HG02970 (cell line): Measurements from ENCODE around the gene ZNF362.

Experiments used
- ATAC-seq: cut with Tn5 transposase; IDR thresholded peaks from one replicate; pipeline ENCODE4 v1.9.1; 2021; ENCODE audit warnings: mild to moderate bottlenecking, moderate library complexity, moderate number of reproducible peaks; ENCODE audit not compliant: unreplicated experiment, low FRiP score

The ZNF362 gene

DNA sequence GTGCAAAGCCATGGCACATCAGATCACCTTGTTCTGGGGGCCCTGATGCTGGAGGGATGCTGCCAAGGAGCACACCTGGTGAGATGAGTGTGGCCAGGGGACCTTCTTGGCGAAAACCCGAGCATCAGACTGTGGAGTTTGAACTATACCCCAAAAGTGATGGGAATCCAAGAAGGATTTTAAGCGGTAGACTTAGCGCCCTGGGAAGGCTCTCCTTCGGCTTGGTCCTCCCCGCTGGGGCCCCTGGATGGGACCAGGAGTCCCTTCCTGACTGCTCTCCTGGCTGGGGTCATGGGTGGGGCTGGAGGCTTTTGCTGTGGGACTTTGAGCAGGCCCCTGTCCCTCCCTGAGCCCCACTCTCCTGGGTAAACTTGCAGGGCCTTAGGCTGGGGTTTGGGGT is 10.5 kb downstream of the ZNF362 start:
- ATAC-seq = no peak

DNA sequence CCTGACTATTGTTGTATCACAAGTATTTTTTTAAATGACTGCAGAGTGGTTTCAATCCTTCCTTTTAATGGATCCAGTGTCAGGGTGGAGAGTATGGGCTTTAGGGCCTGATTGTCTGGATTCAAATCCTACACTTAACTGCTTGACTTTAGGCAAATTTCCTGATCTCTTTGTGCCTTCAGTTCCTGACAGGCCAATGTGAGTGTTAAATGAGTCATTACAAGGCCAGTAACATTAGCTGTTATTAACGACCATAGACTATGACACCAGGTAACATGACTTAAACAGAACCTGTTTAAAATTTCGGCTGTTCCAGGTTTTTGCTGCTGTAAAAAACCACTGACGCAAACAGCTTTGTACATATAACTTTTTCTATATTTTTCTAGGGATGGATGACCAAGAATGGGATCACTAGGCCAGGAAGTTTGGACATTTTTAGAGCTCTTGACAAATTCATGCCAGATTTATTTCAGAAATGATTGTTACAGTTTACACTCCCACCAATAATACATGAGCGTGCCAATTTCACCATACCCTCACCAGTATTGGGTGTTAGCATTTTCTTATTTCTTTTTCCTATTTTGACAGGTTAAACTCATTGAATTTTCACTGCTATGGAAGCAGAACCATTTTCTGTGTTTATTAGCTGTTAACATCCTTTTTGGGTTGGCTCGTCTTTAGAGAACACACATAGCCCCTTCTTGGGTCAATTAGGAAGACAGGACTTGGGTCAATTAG is 11.3 kb downstream of the ZNF362 start:
- ATAC-seq = no peak

DNA sequence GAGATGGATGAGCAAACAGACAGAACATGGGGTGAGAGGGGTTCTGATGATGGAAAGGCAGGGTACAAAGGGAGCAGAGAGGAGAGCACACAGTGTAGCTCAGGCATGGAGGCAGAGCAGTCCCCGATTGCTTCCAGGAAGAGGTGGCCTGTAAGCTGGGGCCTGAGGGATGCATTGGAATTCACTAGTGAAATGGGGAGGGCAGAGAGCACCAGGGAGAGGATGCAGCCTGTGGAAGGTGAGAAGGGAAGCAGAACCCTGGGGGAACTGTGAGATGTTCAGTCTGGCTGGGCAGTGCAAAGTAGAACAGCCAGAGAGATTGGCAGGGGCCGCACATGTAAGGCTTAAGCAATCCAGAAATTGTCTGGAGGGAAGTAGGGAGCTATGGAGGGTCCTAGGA is 12.2 kb downstream of the ZNF362 start:
- no peak for ATAC-seq

DNA sequence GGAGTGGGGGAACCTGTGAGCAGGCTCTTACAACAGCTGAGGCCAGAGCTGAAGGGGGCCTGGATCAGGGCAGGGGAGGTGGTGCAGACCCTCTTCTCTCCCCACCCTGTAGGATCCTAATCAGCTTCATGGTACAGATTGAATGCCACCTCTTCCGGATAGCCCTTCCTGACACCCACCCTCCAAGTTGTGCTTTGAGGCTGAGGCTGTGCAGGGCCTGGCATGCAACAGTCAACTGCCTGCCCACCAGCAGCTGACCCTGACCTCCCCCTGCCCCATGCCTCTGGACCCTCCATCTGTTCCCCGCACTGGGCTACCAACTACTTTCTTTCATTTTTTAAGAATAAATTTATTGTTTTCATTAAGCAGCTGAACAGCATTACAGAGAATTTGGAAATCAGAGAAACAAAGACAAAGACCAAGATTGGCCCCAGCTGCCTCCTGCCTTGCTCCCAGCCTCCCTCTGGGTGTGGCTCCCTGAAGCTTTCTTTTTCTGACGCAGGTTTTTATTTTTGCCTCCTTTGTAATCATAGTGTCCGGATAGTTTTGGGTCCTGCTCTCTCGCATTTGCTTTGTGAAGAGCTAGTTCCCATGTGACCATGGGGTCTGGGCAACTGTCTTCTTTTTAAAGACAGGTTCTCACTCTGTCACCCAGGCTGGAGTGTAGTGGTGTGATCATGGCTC is 12.8 kb downstream of the ZNF362 start:
- ATAC-seq = no peak

DNA sequence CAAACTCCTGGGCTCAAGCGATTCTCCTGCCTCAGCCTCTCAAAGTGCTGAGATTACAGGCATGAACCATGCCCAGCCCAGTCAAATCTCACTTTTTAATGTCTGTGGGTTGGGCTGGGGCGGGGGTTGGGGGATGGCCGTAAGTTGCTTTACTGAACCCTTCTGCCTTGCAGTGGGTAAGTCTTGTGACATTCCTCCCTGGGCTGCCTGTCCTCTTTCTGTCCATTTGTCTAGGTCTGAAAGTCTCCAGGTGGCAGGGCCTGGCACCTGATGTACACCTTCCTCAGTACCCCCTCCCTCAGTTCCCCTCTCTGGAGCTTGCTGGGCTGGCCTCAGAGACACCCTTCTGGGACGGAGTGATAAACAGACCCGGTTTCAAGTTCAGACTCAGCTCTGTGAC is 13.3 kb downstream of the ZNF362 start:
- ATAC-seq = no peak

DNA sequence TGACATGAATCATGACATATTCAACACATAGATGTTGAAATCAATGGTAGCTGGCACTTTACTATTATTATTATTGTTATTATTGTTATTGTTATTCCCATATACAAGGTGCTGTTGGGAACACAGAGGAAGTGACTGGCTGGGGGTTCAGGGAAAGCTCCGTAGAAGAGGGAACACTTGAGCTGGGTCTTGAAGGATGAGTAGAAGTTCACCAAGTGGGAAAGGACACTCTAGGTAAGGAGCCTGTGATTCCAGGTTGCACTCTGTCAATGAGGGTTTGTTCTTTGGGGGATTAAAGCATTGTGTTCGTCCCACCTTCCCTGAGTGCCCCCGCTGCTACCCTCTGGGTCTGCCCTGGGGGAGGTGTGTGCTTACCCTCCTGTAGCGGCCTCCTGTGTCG is 14.1 kb downstream of the ZNF362 start:
- ATAC-seq = no peak

DNA sequence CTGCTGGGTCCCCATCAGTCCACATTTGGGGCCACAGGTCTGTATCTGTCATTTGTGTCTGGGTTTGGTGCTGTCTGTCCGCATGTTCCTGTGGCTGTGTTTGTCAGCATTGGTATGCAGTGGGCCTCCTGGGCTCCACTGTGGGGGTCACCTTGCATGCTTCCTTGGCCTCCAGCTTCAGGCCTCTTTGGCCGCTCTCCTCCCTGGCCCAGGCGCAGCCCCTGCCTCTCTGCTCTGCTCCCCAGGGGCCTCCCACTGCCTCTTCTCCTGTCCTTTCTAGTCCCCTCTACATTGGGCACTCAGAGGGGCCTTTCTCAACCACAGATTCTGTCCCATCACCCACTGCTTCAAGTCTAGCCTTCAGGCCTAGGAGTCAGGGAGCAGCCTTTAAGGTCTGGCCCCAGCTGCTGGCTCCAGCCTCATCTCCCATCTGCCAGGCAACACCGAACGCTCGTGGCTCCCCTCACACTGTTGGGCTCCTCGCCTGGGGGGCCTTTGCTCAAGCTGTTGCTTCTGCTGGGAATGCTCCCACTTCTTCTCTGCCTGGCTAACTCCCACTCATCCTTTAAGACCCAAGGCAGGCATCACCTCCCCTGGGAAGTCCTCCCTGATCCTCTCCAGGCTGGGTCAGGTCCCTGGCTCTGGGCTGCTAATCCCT is 14.6 kb downstream of the ZNF362 start:
- no peak for ATAC-seq

DNA sequence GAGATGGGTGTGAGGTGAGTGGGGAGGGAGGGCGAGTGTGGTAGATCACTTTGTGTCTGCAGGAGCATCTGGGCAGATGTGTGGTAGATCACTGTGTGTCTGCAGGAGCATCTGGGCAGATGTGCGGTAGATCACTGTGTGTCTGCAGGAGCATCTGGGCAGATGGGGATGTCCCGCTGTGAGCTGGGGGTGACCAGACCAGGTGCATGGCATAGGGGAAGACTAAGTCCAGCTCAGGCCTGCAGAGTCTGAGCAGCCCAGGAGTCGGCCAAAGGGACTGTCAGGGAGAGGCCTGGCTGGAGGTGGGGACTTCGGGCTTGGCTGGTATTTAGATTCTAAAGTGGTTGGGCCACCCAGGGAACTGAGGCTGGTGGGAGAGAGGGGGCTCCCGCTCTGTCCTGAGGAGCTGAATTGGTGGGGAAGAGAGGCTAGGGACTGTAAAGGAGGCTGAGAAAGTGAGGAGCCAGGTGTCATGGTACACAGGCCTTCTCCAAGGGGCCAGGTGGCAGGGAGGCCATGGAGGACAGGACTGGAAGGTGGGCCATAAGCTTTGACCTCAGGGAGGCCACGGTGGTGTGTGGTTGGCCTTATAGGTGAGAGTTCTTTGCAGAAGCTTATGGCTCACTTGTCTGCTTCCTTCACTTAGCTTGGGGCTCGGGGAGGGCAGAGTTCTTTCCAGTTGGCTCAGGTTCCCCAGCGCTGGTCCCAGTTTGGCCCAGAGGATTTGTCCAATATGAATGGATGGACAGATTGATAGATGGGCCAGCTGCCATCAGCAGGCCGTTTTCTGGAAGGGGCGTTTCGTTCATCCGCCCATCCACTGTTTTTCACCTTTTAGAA is 15.6 kb downstream of the ZNF362 start:
- no peak for ATAC-seq

DNA sequence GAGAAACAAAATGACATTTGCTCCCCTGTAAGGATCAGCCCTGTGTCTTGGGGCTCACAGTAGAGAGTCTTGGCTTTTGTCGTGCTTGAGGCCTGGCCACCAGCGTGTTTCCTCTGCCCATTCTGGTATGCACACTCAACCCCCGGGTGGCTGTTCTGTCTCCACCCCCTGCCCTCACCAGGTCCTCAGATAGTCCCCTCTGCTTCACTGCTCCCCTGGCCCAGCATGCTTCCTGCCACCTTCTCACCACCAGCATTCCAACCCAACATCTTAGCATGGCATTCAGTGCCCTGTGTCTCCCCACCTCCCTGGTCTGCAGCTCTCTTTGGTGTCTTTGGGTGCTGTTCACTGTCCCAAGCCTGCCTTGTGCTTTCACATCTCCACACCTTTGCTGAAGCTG is 16.2 kb downstream of the ZNF362 start:
- no peak for ATAC-seq

DNA sequence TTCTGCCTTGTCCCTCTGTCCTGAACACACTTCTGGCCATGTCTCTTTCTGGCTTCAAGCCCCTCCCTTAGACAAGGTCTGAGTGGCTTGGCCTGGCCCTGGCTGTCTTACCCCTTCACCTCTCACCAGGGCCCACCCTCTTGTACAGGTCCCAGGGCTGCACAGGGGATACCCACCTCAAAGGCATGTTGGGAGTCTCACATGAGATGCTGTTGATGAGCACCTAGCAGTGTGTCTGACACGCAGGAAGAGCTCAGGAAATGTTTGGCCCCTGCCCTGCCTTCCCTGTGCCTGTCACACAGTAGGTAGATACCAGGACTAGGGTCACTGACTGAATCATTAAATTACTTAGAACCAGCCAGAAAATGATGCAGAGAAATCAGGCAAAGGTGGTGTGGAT is 16.6 kb downstream of the ZNF362 start:
- no peak for ATAC-seq

DNA sequence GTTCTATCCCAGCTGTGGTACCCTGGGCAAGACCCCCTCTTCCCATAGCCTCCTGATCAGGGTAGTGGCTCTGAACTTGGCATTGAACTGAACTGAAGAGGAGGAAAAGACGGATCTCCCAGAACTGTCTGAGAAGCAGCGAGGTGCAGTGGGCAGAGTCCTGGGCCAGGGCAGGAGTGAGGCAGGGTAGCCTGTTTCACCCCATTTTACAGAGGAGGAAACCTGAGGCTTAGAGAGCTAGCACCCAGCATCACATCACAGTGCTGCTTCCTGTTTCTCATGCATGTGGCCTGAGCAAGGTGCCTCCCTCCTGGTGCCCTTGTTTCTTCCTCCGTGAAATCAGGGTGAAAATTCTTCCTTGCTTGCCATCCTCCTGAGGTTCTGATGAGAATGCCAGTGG is 17.1 kb downstream of the ZNF362 start:
- no peak for ATAC-seq

DNA sequence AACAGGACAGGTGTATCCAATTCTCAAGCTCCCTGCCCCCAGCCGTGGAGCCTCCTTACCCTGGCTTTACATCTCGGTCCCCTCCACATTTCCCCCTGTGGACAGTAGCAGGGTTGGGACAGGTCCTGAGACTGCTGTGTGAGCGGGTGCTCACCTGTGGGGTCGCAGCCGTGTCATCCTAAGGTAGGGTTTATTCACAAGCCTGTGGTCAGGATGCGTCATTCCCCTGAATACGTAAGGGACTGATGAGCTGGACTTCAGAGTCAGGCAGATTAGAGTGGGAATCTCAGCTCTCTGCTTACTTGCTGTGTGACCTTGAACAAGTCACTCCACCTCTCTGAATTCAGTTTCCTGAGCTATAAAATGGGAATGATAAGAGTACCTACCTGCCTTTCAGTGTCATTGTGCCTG is 17.7 kb downstream of the ZNF362 start:
- ATAC-seq = no peak

DNA sequence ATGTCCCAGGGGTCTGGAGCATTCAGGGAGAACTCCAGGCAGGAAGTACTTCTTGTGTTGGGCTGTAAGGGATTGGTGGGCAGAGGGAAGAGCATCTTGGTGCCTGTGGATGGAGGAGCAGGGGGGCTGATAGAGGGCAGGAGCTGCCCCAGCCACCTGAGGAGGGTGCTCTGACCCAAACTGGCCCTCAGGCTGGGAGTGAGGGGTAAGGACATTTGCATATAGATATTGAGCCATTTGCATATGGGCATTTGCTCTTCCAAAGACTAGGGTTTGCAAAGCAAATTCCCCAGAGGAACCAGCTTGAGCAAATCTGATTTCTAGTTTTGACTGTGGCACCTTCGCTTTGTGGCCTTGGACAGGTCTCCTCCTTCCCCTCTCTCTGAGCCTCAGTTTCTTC is 18.2 kb downstream of the ZNF362 start:
- ATAC-seq = no peak

DNA sequence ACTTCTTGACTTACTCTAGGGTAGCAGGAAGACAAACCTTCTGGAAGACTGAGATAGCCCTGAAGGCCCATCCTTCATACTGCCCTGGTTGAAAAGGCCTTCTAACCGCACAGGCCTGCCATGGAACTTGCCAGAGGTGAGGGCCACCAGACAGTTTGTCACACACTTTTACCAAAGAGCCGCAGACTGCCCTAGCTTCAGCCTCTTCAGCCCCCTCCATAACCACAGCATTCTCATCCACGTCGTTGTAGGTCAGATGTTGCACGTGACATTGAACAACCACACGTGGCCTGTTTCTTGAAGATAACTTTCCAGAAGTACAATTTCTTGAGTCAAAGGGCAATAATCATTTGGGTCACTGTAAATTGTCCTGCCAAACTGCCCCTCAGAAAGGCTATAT is 18.9 kb downstream of the ZNF362 start:
- ATAC-seq = no peak

DNA sequence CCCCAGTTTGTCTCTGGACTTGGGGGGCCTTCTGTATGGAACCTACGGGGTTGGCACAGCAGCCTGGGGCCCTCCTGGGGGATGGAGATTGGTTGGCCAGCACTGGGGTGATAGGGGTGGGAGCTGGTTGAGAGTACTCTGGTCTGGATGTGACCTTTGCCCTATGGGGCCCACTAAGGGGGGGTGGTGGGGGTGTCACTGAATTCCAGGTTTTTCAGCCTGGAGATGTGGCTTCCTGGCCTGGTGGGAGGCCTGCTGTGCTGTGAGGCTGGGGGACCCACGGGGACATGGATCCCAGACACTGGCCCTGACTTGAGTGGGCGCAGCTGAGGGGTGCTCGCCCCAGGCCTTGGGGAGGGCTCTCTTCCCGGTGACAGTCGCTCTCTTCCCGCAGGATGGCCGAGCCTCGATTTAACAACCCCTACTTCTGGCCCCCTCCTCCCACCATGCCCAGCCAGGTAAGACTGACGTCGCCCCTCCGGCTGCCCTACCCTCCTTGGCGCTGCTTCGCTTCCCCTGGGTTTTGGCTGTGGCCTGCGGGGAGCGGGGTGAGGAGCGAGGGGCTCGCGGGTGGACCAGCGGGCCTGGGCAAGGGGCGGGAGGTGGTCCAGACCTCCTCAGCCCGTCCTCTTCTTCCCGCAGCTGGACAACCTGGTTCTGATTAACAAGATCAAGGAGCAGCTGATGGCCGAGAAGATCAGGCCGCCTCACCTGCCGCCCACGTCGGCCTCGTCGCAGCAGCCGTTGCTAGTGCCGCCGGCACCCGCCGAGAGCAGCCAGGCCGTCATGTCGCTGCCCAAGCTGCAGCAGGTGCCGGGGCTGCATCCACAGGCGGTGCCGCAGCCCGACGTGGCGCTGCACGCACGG is 19.6 kb downstream of the ZNF362 start:
- ATAC-seq = no peak

DNA sequence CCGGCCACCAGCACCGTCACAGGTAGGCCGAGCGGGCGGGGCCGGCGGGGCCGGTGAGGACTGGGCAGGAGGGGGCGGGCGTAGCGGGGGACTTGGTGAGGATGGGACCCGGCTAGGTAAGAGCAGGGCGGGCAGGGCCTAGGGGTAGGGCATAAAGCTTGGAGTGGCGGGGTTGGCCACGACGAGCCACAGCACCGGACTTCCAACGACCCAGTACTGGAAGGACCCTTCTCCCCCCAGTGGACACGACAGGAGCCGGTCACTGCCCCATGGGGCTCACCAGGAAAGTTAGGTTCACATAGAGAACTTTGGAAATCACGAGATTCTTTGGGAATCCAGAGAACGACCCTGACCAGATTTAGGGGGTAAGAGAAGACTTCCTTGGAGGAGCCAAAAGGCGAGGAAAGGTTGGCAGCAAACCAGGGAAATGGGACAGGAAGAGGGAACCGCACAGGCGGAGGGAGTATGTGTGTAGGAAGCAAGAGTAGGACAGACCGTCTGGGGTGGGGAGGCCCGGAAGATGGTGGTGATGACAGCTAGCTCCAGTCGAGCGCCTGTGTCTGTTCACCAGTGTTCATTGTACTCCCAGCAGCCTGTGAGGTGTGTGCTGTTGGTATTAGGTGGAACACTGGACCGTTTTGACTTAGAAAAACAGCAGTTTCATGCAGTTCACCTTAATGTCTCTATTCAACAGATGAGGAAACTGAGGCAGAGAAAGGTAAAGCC is 20.4 kb downstream of the ZNF362 start:
- ATAC-seq = no peak

DNA sequence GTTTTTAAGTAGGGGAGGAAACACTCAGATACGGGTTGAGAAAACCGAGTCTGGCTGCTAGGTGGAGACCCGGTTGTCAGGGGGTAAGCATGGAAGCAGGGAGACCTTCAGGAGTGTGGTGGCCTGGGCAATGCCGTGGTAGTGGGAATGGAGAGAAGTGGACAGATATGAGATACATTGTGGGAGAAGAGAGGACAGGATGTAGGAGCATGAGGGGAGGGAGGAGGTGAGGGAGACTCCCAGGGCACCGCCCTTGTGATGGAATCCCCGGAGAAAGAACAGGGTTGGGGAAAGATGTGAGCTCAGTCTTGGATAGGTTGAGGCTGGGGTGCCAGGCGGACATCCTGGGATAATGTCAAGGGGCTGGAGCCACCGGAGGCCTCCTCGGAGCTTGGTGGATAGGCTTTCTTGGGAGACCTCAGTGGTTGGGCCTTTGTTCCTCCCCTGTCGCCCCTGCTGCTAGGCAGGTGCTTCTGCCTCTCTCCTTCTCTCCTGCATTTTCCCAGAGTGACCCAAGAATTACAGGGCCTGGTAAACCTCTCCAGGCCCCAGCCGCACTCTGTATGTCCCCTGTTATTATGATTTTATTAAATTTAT is 21.3 kb downstream of the ZNF362 start:
- ATAC-seq = no peak

DNA sequence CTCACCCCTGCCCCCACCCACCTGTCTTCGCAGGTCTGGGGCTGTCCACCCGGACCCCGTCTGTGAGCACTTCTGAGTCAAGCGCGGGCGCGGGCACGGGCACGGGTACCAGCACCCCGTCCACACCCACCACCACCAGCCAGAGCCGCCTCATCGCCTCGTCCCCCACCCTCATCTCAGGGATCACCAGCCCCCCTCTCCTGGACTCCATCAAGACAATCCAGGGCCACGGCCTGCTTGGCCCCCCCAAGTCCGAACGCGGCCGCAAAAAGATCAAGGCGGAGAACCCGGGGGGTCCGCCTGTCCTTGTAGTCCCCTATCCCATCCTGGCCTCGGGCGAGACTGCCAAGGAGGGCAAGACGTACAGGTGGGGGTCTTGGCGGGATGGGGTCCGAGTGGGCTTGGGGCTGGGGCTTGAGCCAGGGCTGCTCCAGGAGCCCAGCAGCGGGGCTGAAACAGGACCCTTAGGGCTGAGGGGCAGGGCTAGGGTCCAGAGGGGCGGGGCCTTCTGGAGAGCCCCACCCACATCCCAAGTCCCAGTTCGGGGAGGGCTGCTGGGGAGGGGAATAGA is 23.9 kb downstream of the ZNF362 start:
- ATAC-seq = no peak
